Right lung (tissue), 5 donors: ENCODE data around the gene CAT. TPM values are rescaled to one million over a fixed set of nuclear protein-coding genes. Genes with fewer than 3 reads are reported as not detected.
A peak's percentile ranks its signal among the peaks of the same experiment; 100 is the strongest.

Source experiments
- DNase-seq, 2 donors: peaks; one replicate each; pipeline ENCODE4 v3.0.0-alpha.2; 2013
- polyA plus RNA-seq, 5 donors: library from polyadenylated mRNA; unstranded; fragments of 120-200 nt; gene quantifications; one replicate each; pipeline versions ENCODE4 v1.2.1 to v1.2.3, GENCODE V29; 2013; ENCODE audit warnings: inconsistent platforms in 1 of 5, low replicate concordance in 1 of 5; ENCODE audit not compliant: insufficient read length in 5 of 5, insufficient read depth in 1 of 5

Gene CAT
- polyA plus RNA-seq, 5 donors: 186 to 238 (median 218) TPM

GRCh38 chr11:34457607-34458006, 18.9 kb downstream of the CAT start:
- no peak for DNase-seq

GRCh38 chr11:34458525-34458924, 19.8 kb downstream of the CAT start:
- DNase-seq: no peak

GRCh38 chr11:34459507-34460162, 20.9 kb downstream of the CAT start:
- DNase-seq: no peak

- peak; percentile 42 to 46 for DNase-seq
Observed at GRCh38 chr11:34460278-34460677, 21.5 kb downstream of the CAT start.

DNA sequence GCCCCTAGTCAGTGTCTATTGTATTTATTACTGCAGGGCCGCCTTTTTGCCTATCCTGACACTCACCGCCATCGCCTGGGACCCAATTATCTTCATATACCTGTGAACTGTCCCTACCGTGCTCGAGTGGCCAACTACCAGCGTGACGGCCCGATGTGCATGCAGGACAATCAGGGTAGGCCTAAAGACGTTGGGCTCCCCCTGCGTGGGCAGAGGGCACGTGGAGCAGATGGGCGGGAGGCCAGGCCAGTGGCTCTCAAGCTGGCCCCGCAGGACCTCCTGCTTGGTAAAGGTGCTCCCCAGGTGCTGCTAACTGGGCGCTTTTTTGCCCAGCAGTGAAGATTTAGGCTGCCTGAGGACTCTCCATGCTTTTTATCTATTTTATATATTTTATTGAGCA, 22.5 kb downstream of the CAT start:
- DNase-seq: no peak

GRCh38 chr11:34464591-34465051, 25.9 kb downstream of the CAT start:
- no peak for DNase-seq

- DNase-seq: no peak
Observed at GRCh38 chr11:34466802-34467488, 28.2 kb downstream of the CAT start.

DNA sequence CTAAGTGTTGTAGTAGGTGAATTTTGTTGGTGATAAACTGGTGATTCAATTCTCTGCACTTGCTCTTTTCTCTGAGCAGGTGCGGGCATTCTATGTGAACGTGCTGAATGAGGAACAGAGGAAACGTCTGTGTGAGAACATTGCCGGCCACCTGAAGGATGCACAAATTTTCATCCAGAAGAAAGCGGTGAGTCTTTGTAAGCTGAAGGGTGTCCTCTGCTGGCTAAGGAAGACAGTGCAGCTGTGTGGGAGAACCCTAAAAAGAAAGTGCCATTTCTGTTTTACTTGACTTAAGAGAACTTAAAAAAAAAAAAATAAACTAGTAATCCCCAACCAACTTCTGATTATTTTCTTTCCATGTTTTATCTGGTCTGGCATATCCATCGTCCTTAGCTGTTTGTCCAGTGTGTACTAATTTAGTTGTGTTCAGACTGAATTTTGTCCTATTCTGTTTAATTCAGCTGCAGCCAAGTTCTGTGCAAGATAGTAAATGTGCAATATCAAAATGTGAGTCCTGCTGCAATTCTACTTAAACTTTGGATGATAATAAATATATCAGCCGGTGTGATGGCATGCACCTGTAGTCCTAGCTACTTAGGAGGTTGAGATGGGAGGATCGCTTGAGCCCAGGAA, 29.6 kb downstream of the CAT start:
- no peak for DNase-seq

GRCh38 chr11:34473603-34474169, 35.0 kb downstream of the CAT start:
- DNase-seq: no peak

GRCh38 chr11:34475656-34476055, 36.9 kb downstream of the CAT start:
- DNase-seq: no peak

- no peak for DNase-seq
Observed at GRCh38 chr11:34476849-34477248, 38.1 kb downstream of the CAT start.

DNA sequence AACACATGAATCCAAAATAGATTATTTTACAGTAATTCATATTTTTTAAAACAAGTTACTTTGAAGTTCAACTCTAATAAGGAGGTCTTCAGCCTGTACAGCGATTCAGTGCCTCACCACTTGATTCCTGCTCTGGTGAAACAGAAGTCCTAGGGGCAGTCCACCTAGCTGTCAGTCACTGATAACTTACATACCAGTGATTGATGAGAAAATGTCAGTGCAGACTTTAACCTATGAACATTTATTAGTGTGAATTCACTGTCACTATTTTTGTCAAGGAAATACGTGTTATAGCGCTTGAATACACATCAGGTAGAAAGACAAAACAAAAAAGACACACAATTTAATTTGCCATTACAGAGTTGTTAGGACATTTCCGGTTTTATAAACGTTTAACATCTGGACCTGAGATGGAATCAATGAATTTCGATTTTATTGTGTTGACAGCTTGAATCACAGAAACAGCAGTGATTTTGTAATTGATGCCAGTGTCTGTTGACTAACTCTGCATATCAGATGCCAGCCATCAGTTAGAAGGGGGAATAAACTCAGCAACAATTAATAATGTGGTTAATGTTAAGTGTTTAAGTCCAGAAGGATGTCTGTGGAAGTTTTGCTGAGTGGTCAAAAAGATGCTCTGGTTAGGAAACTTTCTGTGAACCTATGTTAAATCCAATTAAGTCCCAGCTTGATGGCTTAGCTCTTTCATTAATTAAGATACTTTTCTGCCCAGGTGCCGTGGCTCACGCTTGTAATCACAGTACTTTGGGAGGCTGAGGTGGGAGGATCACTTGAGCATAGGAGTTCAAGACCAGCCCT, 40.3 kb downstream of the CAT start:
- no peak for DNase-seq

- no peak for DNase-seq
Observed at GRCh38 chr11:34480314-34480713, 41.6 kb downstream of the CAT start.

DNA sequence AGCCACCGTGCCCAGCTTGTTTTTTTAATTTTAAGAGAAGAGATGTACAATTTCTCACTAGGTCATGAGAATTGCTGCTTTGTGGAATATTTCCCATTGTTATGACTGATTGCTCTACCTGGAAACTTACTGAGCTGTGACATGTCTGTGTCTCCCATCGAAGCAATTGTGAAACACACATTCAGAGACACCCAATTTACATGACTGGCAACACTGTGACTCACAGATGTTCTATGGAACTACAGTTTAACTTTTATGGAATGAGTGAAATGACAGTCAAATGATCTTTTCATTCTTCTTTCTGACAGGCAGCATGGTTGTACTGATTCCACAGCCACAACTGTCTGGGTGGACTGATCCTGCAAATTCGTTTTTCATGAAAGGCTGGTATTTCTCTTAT, 42.6 kb downstream of the CAT start:
- no peak for DNase-seq

DNA sequence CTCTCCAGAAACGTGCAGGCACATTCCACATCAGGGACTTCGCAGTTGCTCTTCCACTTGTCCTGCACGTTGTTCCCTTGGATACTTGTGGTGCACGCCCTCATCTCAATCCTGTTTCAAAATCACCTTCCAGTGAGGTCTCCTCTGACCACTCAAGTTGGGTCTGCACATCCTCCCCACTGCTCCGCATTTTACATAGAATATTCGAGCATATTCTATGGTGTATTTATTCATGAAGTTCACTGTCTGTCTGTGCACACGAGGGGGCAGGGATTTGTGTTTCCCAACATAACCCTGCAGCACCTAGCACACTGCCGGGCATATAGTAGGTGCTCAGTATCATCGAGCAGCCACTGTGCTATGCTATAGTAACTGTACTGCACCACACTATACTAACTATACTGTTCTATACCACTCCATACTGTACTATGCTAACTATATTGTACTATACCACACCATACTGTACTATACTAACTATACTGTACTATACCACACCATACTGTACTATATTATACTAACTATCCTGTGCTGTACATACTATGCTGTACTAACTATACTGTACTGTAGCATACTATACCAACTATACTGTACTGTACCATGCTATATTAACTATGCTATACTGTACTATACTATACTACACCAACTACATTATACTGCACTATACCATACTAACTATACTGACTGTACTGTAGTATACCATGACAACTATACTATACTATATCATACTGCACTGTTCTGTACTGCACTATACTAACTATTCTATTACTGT, 44.6 kb downstream of the CAT start:
- DNase-seq: no peak

- no peak for DNase-seq
Observed at GRCh38 chr11:34487430-34487829, 48.7 kb downstream of the CAT start.

DNA sequence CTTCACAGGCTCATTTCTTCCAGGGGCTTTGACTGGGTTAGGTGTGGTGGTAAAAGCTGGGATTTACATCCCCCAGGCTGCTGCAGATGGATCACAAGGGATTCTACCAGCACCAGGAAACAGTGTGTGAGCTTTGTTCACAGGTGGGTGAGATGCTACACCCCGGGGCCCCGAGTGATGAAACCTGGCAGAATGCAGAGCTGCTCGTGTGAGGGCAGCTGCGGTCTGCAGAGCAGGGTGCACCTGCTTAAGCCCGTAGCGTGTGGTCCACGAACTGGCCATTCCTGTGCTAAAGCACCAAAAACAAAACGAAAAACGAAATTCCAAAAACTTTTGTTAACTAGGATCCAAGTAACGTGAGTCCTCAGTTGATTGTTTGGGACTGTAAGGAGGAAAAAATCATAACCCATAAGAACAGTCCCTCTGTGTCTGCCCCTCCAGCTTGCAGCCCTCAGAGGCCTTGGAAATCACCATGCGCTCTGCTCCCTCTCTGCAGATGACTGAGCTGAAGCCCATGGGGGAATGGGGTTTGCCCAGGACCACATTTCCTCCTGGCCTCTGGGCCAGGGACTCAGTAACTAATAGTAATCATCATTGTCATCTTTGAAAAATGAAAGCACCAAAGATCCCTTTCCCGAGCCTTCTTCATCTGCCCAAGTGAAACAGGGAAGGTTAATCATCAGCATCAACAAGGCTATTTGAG, 50.3 kb downstream of the CAT start:
- DNase-seq: no peak

DNA sequence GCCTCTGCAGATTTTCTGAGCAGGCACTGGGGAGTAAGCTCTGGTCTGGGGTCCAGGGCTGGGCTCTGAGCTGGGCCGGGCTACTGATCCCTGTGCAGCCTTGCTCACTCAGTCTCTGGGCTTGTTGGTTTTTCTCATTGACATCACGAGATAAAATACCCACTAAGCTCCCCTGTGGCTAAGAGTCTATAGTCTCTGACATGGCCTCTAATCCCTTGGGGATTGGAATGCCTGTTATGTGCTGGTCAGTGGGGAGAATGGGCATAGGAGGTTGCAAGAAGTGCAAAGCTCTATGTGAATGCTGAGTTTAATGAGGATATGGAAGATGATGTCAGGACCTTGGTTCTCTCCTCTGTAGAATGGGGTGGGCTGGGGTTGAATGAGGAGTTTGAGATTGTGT, 51.6 kb downstream of the CAT start:
- no peak for DNase-seq

DNA sequence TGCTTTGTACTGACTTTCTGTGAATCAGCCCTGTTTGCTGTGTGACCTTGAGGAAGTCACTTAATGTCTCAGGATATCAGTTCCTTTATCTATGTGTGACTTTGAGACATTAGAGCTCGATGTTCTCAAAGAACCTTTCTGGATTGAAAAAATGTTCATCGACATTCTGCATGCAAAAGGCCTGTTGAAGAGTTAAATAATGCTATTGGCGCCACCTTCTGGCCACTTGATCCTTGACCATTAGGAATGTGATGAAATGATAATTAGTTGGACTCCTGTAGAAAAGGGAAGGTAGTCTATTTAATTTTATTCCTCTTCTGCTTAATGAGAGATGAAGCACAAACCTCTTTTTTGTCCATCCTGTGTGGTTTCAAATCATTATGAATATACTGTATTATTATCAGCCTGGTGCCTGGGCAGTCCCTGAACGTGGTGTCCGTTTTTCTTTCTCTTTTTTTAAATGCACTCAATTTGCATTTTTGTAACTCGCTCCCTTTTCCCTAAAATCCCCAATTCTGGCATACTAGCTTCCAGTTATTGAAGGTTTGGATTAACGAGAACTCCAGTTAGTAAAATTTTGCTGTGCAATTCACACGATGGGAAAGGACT, 54.2 kb downstream of the CAT start:
- no peak for DNase-seq

GRCh38 chr11:34493468-34493867, 54.7 kb downstream of the CAT start:
- DNase-seq: no peak
